ENCODE measurements around the gene ARHGAP18. TPM values are rescaled to one million over a fixed set of nuclear protein-coding genes. Genes with fewer than 3 reads are reported as not detected.

The ARHGAP18 gene
- total RNA-seq, 2 donors from 2014 or later, result 18.7 to 28.3 TPM

DNA sequence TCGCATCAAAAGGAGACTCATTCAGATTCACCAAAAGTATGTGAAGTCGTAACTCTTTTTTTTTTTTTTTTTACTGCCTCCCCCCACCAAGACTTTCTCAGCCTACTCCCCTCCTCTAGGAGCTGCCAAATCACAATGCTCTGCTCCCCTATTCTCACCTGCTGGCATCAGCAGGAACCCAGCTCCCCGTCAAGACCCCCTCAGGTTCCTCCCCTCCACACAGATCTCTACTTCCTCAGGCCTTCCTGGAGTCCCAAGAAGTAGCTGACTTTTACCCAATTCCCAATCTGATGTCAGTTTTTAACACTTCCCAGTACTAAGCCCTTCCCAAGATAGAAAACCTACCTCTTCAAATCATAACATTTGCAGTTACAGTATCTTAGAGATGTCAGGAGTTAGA lies 39.3 kb downstream of the ARHGAP18 start:
- intact Hi-C loops (cut with DNase I), result no loop called here
- no peak for DNase-seq
- H3K9me3 ChIP-seq, result no peaks in the 10 kb centered on the region
- H3K27me3 ChIP-seq, result no peaks in the 10 kb centered on the region
- no peaks in the 10 kb centered on the region for H3K36me3 ChIP-seq
- no peak overlapping the region for H3K4me3 ChIP-seq
- no peak overlapping the region for H3K27ac ChIP-seq
- H3K9ac ChIP-seq (ENCODE audit: low read depth in 2 of 2, low read length in 2 of 2), result no peak overlapping the region
- H3K4me1 ChIP-seq, result no peaks in the 10 kb centered on the region
- no peak for TF ChIP-seq CTCF (IDR thresholded peaks at IDR 0.05)

GRCh38 chr6:129667621-129668020 lies 42.4 kb downstream of the ARHGAP18 start:
- no peaks in the 10 kb centered on the region for H3K9me3 ChIP-seq
- no peaks in the 10 kb centered on the region for H3K36me3 ChIP-seq
- no peak for TF ChIP-seq CTCF (IDR thresholded peaks at IDR 0.05)
- H3K4me3 ChIP-seq, result no peak overlapping the region
- intact Hi-C loops (cut with DNase I), result no loop called here
- no peaks in the 10 kb centered on the region for H3K27me3 ChIP-seq
- H3K4me1 ChIP-seq, result no peaks in the 10 kb centered on the region
- no peak overlapping the region for H3K9ac ChIP-seq (ENCODE audit: low read depth in 2 of 2, low read length in 2 of 2)
- H3K27ac ChIP-seq, result no peak overlapping the region
- DNase-seq, result no peak

DNA sequence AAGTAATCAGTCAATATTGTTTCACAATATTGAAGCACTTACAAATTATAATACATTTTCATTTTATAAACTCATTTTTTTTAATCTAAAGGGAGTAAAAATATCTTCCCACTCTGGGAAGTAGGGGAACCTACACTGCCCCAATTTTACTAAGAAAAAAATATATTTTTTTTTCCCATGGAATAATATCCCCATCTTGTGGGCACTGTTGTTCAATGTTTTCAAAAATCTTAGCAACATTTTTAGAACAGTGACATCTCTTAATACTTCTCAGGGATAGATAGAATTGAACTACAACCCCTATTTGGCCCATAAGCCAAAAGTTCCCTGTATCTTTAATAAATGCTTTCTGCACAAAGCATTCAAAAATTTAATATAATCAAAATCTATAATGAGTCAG lies 42.9 kb downstream of the ARHGAP18 start:
- Histone ChIP-seq H3K9me3 (no peaks in the 10 kb centered on the region), H3K27me3 (no peaks in the 10 kb centered on the region), H3K4me1 (peaks cover 5% of the 10 kb centered on the region), H3K4me3 (no peak overlapping the region), H3K9ac (ENCODE audit: low read depth in 2 of 2, low read length in 2 of 2) (no peak overlapping the region), H3K36me3 (no peaks in the 10 kb centered on the region), H3K27ac (no peak overlapping the region)
- DNase-seq, result no peak
- TF ChIP-seq CTCF (IDR thresholded peaks at IDR 0.05), result no peak
- intact Hi-C loops (cut with DNase I), result no loop called here

- H3K9ac ChIP-seq (ENCODE audit: low read depth in 2 of 2, low read length in 2 of 2), result no peak overlapping the region
- H3K27ac ChIP-seq, result no peak overlapping the region
- DNase-seq, result no peak
- no peaks in the 10 kb centered on the region for H3K27me3 ChIP-seq
- H3K4me1 ChIP-seq, result peaks cover 6% of the 10 kb centered on the region
- H3K4me3 ChIP-seq, result no peak overlapping the region
- no peaks in the 10 kb centered on the region for H3K9me3 ChIP-seq
- no peak for TF ChIP-seq CTCF (IDR thresholded peaks at IDR 0.05)
- intact Hi-C loops (cut with DNase I), result no loop called here
- H3K36me3 ChIP-seq, result no peaks in the 10 kb centered on the region
These were observed 44.4 kb downstream of the ARHGAP18 start for GRCh38 chr6:129665555-129665954.

DNA sequence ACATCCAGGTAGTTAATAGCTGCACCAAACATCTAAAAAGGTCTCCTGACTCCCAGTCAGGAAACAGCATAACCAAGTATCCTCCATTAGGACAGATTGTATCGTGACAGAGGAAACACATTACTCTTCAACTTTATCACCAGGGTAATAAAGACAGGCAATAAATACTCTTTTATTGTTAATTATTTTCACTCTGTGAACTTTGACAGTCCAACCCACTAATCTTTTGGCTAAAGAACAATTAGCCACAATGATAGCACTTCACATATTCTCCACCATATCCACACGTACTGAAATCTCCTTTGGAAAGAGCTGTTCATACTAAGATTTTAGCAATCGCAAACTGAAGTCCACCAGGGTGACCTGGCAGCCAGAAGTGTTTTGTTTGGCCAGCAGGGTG lies 46.4 kb downstream of the ARHGAP18 start:
- Histone ChIP-seq H3K9ac (ENCODE audit: low read depth in 2 of 2, low read length in 2 of 2) (no peak overlapping the region), H3K27me3 (no peaks in the 10 kb centered on the region), H3K9me3 (no peaks in the 10 kb centered on the region), H3K4me1 (peaks cover 6% of the 10 kb centered on the region), H3K36me3 (no peaks in the 10 kb centered on the region), H3K4me3 (no peak overlapping the region), H3K27ac (no peak overlapping the region)
- TF ChIP-seq CTCF (IDR thresholded peaks at IDR 0.05), result no peak
- intact Hi-C loops (cut with DNase I), result no loop called here
- DNase-seq, result no peak

GRCh38 chr6:129662980-129663431 lies 47.0 kb downstream of the ARHGAP18 start:
- H3K9me3 ChIP-seq, result no peaks in the 10 kb centered on the region
- DNase-seq, result no peak
- H3K36me3 ChIP-seq, result no peaks in the 10 kb centered on the region
- H3K4me3 ChIP-seq, result no peak overlapping the region
- intact Hi-C loops (cut with DNase I), result no loop called here
- no peak overlapping the region for H3K27ac ChIP-seq
- H3K9ac ChIP-seq (ENCODE audit: low read depth in 2 of 2, low read length in 2 of 2), result no peak overlapping the region
- H3K27me3 ChIP-seq, result no peaks in the 10 kb centered on the region
- no peak for TF ChIP-seq CTCF (IDR thresholded peaks at IDR 0.05)
- H3K4me1 ChIP-seq, result peaks cover 6% of the 10 kb centered on the region
